Fibroblast of the aortic adventitia (primary cell): ENCODE measurements around the gene SH3RF3. TPM values are rescaled to one million over a fixed set of nuclear protein-coding genes. Genes with fewer than 3 reads are reported as not detected.

Experiments
- DNase-seq: peaks from one replicate; pipeline ENCODE4 v3.0.0-alpha.2; 2010; ENCODE audit warnings: low read depth
- H3K4me3 ChIP-seq: 2 replicates; pipeline ENCODE4 v1.5.1; 2011; ENCODE audit warnings: low read depth, mild to moderate bottlenecking, control low read depth, low read length, moderate library complexity
- total RNA-seq: library from RNA; depleted of rRNA; stranded (reverse); fragments of >200 nt; gene quantifications from 2 replicates; pipeline ENCODE4 v1.2.3, GENCODE V29; 2012; ENCODE audit warnings: low replicate concordance
- TF ChIP-seq, protein P1 (sequence below): IDR thresholded peaks from 2 replicates; pipeline ENCODE4 v1.5.1; 2011; ENCODE audit warnings: mild to moderate bottlenecking, low read length, control low read depth, inconsistent platforms; ENCODE audit not compliant: insufficient read depth

Gene SH3RF3
- total RNA-seq, 1 donor, result 8.4 TPM

DNA sequence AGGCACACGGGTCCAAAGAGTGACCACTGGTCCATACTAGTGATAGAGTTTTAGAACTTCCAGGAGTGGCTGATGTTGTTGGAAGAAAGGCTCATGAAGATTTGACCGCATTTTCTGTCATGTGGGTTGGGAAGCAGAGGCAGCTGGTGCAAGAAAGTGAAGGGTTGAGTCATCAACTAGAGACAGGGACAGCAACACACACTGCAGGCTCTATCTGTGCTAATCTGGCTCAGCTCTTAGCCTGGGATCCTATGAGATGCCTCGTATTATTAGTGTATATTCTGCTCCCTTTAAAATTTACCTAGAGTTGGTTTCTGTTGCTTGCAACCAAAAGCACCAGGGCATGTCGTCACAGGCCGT, 2.5 kb upstream of the SH3RF3 start:
- DNase-seq, result peak; percentile 89
- TF ChIP-seq, protein P1, sequence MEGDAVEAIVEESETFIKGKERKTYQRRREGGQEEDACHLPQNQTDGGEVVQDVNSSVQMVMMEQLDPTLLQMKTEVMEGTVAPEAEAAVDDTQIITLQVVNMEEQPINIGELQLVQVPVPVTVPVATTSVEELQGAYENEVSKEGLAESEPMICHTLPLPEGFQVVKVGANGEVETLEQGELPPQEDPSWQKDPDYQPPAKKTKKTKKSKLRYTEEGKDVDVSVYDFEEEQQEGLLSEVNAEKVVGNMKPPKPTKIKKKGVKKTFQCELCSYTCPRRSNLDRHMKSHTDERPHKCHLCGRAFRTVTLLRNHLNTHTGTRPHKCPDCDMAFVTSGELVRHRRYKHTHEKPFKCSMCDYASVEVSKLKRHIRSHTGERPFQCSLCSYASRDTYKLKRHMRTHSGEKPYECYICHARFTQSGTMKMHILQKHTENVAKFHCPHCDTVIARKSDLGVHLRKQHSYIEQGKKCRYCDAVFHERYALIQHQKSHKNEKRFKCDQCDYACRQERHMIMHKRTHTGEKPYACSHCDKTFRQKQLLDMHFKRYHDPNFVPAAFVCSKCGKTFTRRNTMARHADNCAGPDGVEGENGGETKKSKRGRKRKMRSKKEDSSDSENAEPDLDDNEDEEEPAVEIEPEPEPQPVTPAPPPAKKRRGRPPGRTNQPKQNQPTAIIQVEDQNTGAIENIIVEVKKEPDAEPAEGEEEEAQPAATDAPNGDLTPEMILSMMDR, result no peak
- H3K4me3 ChIP-seq, result no peak overlapping the region

DNA sequence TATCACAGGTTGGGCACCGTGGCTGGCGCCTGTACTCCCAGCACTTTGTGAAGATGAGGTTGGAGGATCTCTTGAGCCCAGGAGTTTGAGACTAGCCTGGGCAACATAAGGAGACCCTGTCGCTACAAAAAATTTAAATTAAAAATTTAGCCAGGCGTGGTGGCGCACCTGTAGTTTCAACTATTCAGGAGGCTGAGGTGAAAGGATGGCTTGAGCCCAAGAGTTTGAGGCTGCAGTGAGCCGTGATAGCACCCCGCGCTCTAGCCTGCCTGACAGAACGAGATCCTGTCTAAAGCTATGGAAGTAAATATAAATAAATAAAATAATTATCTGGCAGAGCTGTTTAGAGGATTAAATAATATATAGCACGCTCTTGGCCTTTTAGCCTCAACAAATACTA, 1.4 kb upstream of the SH3RF3 start:
- no peak for DNase-seq
- H3K4me3 ChIP-seq, result no peak overlapping the region
- TF ChIP-seq, protein P1, result no peak

DNA sequence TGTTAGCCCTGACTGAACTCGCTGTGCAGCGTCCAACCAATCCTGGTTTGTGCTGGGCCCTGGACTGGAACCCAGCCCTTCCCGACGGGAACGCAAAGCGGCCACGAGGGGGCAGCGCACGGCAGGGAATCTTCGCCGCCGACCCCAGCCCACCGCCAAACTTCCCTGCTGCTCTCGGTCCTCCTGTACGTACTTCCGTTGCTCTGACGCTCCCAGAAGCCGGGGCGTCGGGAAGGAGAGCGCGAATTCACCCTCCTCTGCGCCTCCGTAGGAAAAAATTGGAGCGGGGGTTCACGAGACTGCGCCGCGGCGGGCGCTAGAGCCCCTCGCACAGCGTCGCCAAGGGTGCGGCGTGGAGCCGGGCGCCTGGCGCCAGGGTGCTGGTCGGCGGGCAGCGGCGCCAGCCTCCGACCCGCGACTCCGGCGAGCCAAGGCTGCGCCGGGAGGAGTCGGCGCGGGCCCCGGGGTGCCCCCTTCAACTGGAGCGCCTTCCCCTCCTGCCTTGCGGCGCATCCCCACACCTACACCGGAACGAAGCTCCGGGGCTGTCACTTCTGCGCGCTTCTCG, 873 bp upstream of the SH3RF3 start:
- H3K4me3 ChIP-seq, result peak overlapping the region; percentile 86
- TF ChIP-seq, protein P1, result peak; percentile 82
- peak; percentile 91 for DNase-seq

DNA sequence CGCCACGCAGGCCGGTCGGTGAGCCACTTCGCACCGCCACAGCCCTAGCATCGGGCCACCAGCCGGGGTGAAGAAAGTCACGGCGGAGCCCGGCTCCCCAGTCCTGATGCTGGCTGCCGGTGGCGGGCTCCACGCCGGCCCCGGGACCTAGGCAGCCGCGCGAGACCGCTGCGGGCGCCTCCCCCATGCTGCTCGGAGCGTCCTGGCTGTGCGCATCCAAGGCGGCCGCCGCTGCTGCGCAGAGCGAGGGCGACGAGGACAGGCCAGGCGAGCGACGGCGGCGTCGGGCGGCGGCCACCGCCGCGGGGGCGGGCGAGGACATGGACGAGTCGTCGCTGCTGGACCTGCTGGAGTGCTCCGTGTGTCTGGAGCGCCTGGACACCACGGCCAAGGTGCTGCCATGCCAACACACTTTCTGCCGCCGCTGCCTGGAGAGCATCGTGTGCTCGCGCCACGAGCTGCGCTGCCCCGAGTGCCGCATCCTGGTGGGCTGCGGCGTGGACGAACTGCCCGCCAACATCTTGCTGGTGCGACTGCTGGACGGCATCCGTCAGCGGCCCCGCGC, 433 bp downstream of the SH3RF3 start:
- peak overlapping the region; percentile 86 for H3K4me3 ChIP-seq
- TF ChIP-seq, protein P1, result no peak
- peak; percentile 26 for DNase-seq

DNA sequence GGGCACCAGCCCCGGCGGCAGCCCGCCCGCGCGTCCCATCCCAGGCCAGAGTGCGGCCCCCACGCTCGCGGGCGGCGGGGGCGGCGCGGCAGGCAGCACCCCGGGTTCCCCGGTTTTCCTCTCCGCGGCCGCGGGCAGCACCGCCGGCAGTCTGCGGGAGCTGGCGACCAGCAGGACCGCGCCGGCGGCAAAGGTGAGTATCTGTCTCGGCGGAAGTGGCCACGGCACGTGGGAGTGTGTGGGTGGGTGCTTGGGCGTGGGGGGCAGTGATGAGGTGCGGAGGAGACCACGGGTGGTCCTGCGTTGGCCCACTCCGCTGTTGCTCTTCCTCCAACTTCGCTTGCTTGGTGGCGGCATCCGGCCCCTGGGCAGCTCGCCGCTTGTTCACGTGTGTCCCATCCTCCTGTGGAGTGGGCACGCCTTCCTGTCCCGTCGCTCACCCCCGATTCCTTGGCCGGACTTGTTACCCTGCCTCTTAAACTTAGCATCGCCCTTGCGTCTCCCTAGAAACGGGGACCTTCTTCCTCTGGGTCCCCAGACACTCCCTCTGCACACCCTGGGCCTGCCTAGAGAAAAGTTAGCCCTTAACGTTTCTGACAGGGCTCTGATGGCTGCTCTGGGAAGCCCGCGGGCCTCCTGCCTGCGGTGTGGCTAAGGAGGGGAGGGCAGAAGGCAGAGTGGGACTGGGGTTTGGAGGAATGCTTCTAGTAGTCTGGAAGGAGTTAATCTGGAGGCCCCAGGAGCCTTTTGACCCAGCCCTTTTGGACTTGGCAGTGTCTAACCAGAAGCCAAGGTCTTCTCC, 1.1 kb downstream of the SH3RF3 start:
- peak; percentile 26 for DNase-seq
- peak overlapping the region; percentile 86 for H3K4me3 ChIP-seq
- TF ChIP-seq, protein P1, result no peak

DNA sequence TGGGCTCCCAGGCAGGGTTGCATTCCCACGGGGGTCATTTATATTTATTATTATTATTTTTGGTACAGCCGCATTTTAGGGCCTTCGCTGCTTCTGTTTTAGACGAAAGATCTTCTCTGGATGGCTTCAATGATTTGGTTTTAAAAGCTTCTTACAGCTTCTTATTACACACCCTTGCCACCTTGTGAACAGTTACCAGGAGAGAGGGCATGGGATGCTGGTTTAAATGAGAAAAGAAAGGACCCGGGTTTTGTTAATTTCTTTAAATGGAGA, 1.7 kb downstream of the SH3RF3 start:
- peak; percentile 13 for DNase-seq
- TF ChIP-seq, protein P1, result no peak

DNA sequence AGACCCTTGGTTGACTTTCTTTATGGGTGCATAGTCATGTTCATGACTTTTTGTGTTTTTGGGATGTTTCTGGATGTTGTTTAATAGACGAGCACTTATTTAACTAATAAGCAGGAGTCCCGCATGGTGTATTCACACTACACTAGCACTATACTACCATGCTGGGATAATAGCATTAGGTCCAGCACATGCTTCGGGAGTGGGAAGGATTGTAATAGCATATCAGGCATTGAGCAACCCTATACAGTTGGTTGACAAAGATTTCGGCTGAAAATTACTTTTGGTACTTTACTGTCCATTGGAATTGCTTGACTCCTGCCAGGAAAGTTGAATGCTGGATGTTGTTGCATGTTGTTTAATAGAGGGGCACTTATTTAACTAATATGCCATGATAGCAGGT, 2.8 kb downstream of the SH3RF3 start:
- TF ChIP-seq, protein P1, result no peak
- no peak overlapping the region for H3K4me3 ChIP-seq
- peak; percentile 35 for DNase-seq

More for the DNA sequence above, 1.7 kb downstream of the SH3RF3 start:
- peak overlapping the region; percentile 86 for H3K4me3 ChIP-seq
